NCI-H1092 treated with DMSO at 0.1 percent for 48 hours (cell line): ENCODE results near the gene DYSF.

Source experiments
- DNase-seq: peaks from one replicate; lab custom pipeline; 2025; lab: John Stamatoyannopoulos, UW

Gene DYSF

GRCh38 chr2:71571945-71572344 is 118.6 kb downstream of the DYSF start:
- no peak for DNase-seq

GRCh38 chr2:71575966-71576365 is 122.6 kb downstream of the DYSF start:
- no peak for DNase-seq

GRCh38 chr2:71576541-71576940 is 123.2 kb downstream of the DYSF start:
- no peak for DNase-seq

GRCh38 chr2:71577209-71577608 is 123.8 kb downstream of the DYSF start:
- DNase-seq = no peak

GRCh38 chr2:71578767-71579342 is 125.5 kb downstream of the DYSF start:
- DNase-seq = no peak

- DNase-seq = no peak
Observed at GRCh38 chr2:71581026-71581425, 127.7 kb downstream of the DYSF start.

- no peak for DNase-seq
Observed at GRCh38 chr2:71583876-71584275, 130.5 kb downstream of the DYSF start.

GRCh38 chr2:71586471-71586870 is 133.1 kb downstream of the DYSF start:
- no peak for DNase-seq

GRCh38 chr2:71587509-71588073 is 134.2 kb downstream of the DYSF start:
- DNase-seq = no peak

GRCh38 chr2:71588497-71589170 is 135.3 kb downstream of the DYSF start:
- DNase-seq = no peak

- DNase-seq = no peak
Observed at GRCh38 chr2:71589763-71590162, 136.4 kb downstream of the DYSF start.

GRCh38 chr2:71591044-71591443 is 137.7 kb downstream of the DYSF start:
- no peak for DNase-seq

- DNase-seq = no peak
Observed at GRCh38 chr2:71592181-71592711, 138.9 kb downstream of the DYSF start.

- no peak for DNase-seq
Observed at GRCh38 chr2:71595569-71595968, 142.2 kb downstream of the DYSF start.

- no peak for DNase-seq
Observed at GRCh38 chr2:71596011-71596410, 142.7 kb downstream of the DYSF start.

GRCh38 chr2:71597756-71598155 is 144.4 kb downstream of the DYSF start:
- no peak for DNase-seq

GRCh38 chr2:71598526-71598925 is 145.2 kb downstream of the DYSF start:
- DNase-seq = no peak

GRCh38 chr2:71599038-71599437 is 145.7 kb downstream of the DYSF start:
- DNase-seq = no peak

- no peak for DNase-seq
Observed at GRCh38 chr2:71599646-71600236, 146.4 kb downstream of the DYSF start.

- DNase-seq = no peak
Observed at GRCh38 chr2:71600555-71600954, 147.2 kb downstream of the DYSF start.

GRCh38 chr2:71601136-71602114 is 148.1 kb downstream of the DYSF start:
- DNase-seq = no peak

- no peak for DNase-seq
Observed at GRCh38 chr2:71602115-71602495, 148.7 kb downstream of the DYSF start.
